HG02840 (cell line): Measurements from ENCODE around the gene TCHP.
"Not testable (repeated sequence)": the region's sequence is repeated elsewhere in the genome, so short reads cannot be mapped to it uniquely, and the experiment has no call there.

ENCODE experiments used
- ATAC-seq: cut with Tn5 transposase; IDR thresholded peaks from one replicate; pipeline ENCODE4 v1.9.1; 2021; ENCODE audit warnings: mild to moderate bottlenecking, moderate library complexity, moderate number of reproducible peaks; ENCODE audit not compliant: unreplicated experiment, low FRiP score

Gene TCHP

DNA sequence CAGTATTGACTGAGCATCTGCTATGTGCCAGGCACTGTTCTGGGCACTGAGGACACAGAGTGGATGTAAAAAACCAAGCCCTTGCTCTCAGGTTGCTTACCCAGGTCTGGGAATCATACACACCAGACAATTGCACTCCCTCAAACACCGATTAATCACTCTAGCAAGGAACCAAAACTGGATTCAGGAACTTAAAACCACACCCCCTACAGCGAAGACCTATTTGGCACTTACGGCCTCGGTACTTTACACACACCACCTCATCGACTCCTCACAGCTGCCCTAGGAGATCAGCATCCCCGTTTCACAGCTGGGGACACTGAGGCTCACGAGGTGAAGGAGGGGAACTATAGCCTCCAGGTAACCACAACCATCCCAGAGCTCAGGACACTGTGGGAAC is 21.3 kb upstream of the TCHP start:
- no peak for ATAC-seq

DNA sequence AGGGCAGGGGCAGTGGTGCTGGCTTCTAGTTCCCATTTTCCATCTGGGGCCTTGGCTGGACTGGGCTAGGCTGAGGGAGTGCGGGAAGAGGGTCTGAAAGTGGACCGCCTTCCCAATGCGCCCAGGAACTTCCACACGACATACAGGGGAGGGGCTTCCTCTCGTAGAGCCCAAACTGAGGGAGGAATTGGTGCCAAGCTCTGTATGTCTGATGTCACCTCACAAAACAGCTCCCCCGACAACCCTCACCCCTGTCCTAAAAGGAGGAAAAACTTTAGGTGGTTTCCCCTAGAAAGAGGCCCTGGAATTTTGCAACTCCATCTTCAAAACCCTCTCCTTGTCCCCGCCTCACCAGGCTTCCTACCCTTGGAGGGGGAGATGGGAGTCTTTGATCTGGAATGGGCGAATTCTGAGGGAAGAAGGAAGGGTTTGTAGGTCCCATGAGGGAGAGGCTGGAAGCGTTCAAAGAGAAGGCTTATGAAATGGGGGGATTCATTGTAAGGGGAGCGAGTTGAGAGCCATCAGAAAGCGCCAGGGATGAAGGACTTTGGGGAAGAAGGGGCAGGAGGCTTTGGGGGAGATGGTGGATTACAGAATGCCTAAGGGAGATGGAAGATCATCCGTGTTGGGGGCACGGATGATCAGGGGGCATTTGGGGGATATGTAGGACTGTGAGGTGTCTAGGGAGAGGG is 20.6 kb upstream of the TCHP start:
- no peak for ATAC-seq

DNA sequence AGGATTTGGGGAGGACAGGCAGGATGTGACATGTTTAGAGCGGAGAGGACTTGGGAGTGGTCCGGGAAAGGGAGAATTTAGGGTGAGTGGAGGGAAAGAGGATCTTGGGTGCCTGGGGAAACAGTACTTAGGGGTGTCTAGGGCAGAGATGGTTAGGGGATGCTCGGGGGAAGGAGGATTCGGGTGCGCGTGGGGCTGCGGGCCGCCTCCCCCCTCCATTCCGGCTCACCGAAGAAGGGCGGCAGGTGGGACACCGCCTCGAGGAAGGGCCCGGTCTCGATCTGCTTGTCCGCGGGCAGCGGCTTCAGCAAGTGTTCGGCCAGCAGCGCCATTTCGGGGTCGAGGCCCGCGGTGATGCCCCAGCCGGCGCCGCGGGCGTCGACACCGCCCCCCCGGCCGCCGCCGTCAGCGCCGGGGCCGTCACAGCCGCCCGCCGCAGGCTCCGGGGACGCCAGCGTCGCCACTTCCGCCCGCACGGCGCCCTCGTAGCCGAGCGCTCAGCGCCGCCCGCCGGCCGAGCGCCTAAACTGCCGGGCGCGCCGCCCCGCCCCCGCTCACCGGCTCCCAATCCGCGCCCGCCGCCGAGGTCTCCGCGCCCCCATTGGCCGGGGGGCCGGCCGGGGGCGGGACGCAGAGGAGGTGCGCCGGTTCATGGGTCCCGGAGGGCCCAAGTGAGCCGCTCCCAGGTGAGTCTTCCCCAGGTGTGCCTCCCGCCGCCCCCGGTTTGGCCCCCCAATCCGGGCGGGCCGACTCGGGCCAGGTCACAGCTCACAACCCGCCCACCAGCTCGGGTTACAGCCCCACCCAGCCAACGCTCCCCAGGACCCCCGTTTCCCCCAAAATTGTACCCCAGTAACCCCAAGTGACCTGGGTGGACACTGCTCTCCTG is 19.8 kb upstream of the TCHP start, which contains the start of gene GLTP:
Gene GLTP (minus strand): TSS at position 499 of the 889 bp plus-strand sequence. CDS start 167 bp downstream, at position 332.
- peak; percentile 91 for ATAC-seq

DNA sequence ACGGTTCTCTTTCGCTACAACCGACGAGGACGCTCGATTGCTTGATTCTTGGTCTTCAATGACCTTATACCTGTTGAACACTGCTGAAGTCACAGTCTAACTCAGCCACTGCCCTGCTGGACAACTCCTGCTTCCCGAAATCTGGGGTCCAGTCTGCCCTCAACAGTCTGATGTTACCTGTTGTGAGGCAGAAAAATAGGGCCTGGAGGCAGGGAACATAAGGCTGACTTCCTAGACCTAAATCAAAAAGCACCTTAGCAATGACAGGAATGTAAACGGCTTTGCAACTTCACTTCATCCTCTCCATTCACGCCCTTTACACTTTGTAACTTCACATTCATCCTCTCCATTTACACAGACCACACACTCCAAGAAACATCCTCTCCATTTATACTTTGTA is 19.1 kb upstream of the TCHP start:
- no peak for ATAC-seq

DNA sequence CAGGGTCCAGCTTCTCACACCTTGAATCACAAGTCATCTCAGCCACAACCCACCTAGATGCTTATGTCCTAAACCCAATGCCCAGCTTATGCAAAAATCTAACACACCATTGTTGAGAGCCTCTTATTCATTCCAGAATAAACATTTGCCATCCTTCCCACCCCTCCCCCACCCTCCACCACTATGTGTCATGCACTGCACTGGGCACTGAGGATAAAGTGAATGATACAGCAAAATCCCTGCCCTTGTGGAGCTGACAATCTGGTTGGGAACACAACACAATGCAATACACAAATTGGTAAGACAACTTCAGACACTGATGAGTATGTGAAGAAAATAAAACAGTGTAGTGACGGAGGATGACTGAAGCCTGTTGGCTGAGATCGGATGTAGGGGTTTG is 18.3 kb upstream of the TCHP start:
- ATAC-seq: no peak

DNA sequence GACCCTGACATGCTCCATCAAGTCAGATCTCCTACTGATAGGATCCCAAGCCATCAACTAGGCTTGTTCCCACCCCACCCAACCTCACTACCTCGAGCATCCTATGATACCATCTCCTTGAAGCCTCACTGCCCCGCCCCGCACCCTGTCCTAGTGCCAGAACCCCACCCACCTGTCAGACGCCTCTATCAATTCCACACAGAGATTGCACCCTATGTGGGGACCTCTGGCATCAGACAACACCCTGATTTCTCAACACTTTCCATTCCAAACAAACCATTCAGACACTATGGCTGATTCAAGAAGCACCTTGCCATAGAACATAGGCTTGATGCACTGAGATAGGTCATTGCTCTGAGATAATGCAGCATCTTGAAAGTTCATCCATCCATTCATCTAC is 16.6 kb upstream of the TCHP start:
- no peak for ATAC-seq

DNA sequence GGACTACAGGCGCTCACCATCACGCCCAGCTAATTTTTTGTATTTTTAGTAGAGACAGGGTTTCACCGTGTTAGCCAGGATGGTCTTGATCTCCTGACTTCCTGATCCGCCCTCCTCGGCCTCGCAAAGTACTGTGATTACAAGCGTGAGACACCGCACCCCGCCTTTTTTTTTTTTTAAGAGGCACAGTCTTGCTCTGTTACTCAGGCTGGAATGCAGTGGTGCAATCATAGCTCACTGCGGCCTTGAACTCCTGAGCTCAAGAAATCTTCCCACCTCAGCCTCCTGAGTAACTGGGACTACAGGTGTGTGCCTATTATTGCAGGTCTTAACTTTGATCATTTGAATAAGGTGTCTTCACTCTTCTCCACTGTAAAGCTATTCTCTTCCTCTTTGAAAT is 14.5 kb upstream of the TCHP start:
- no peak for ATAC-seq

DNA sequence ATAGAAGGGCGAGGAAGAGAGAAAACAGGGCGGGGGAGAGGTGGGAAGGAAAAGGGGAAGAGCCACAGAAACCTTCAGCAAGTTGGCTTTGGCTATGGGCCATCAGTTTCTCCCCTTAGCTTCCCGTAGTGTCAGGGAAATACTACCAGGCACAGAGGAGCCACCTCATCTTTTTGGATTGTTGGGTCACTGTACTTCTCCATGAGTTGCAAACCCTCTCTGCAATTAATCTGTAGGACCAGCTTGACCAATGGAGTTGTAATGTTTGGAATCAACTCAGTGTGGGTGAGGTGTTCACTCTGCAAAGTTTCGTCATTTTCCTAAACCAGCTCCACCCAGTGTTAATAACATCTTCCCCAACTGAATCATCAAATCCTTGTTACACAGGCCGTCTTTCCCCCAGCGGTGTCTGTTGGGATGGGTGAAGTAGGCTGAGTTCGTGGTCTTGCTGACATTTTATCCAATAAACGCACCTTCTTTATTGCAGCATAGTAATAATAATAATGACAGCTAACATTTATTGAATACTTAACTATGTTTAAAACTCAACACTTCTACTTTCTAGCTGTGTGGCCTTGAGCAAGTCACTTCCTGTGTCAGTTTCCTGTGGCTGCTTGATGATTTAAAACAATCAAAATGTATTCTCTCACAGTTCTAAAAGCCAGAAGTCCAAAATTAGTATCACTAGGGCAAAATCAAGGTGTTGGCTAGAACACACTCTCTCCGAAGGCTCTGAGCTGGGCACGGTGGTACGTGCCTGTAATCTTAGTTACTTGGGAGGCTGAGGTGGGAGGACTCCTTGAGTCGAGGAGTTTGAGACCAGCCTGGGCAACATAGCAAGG is 11.7 kb upstream of the TCHP start:
- ATAC-seq: no peak

DNA sequence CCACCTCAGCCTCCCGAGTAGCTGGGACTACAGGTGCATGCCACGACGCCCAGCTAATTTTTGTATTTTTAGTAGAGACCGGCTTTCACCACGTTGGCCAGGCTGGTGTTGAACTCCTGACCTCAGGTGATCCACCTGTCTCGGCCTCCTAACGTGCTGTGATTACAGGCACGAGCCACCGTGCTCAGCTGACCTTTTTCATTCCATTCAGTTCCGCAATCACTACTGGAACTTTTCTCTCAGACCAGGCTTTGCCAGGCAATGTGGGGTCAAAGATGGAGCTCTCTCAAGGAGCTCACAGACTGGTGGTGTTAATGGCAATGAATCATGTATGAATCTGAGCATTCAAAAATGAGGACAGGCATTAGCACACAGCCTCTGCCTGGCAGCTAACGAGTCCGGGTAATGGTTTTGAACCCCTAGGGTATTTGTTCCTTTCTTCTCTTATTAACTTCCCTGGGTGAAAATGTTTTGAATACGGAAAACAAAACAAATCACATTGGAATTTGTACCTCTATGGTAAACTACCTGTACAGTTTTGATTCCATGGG is 9.4 kb upstream of the TCHP start:
- no peak for ATAC-seq

DNA sequence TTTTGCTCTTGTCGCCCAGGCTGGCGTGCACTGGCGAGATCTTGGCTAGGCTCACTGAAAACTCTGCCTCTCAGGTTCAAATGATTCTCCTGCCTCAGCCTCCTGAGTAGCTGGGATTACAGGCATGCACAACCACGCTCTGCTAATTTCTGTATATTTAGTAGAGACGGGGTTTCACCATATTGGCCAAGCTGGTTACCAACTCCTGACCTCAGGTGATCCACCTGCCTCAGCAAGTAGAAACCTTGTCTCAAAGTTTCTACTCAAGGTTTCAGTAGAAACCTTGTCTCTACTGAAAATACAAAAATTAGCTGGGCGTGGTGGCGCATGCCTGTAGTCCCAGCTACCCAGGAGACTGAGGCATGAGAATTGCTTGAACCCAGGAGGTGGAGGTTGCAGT is 8.3 kb upstream of the TCHP start:
- not testable (repeated sequence) for ATAC-seq

DNA sequence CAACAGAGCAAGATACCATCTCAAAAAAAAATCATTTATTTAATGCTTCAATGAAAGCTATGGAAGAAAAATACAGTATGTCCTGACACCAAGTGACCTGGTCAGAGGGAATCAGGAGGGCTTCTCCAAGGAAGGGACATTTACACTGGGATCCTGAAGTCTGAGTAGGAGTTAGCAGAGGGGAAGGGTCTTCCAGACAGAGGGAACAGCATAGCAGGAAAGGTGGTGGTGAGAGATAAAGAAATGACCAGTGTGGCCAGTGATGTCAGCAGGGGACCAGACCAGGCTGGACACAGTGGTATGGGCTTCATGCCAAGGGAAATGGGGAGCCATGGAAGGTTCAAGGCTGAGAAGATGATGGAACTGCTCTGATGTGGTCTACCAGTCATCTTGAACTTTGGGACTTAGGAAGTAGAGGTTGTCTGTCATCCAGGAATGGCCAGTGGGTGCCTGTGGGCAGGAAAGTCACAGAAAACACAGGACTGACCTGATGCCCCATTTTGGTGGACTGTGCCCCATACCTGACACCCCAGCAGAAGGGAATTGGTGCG is 7.8 kb upstream of the TCHP start:
- ATAC-seq: no peak

DNA sequence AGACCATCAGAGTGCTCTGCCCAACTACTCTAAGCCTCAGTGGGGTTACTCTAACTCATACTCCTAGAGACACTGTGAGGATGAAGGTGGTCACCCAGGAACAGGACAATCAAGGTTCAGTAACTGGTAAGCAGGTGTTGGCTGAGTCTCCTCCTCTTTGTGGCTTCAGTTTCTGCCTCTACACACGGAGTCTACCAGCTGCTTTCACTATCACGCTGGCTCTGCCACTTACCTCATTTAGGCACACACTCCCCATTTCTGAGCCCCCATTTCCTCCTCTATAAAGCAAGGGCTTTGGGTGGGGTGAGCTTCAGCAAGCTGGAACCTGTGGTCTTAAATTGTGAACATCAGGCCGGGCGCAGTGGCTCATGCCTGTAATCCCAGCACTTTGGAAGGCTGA is 7.3 kb upstream of the TCHP start:
- ATAC-seq: no peak

DNA sequence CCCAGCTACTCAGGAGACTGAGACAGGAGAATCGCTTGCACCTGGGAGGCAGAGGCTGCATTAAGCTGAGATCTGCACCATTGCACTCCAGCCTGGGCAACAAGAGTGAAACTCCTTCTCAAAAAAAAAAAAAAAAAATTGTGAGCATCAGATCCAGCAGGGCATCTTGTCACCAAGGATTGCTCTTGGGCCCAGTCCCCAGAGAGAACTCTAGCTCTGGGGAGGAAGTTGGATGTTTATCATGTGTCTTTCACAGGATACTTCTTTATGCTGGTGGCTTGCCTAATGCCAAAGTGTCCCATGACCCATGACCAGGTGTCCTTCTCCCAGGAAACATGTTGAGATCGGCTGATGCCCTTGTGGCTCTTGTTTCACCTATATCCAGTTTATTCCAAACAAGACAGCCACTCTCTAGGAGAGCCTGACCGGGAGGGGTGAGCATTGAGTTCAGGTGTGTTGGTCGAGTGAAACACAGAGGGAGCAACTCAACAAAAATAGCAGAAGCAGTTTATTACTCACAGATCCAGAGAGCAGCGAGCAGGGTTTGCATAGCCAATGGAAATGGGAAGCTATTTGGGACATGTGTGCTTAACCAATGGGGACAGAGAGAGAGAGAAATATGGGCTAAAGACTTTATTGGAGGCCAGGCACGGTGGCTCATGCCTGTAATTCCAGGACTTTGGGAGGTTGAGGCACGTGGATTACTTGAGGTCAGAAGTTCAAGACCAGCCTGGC is 6.6 kb upstream of the TCHP start:
- ATAC-seq: no peak

DNA sequence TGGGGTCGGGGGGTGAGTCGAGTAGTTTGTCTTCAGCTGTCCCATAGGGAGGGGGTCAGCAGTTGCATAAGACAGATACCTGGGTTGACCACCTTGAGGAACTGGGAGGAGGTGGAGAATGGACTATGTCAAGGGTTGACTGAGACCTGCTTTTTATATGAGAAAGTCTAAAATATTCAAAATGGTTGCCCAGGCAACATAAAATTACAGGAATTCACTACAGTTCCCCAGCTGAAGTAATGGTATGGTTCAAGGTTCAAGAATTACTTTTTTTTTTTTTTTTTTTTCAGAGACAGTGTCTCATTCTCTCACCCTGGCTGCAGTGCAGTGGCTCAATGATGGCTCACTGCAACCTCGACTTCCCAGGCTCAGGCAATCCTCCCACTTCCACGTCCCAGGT is 5.1 kb upstream of the TCHP start:
- no peak for ATAC-seq

DNA sequence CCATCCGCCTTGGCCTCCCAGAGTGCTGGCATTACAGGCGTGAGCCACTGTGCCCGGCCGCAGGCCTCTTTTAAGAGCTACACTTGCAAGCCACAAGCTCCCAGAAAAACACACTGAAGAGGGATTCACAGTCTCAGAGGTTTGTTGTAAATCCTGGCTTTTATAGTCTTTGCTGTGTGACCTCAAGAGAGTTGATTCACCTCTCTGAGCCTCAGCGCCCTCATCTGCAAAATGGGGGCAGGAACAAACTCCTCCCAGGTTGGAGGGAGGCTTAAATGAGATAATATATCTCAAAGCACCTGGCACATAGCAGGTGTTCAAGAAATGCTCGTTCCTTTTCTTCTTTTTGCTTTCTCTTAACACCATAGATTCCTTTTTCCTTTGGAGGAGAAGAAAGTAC is 3.9 kb upstream of the TCHP start:
- no peak for ATAC-seq

DNA sequence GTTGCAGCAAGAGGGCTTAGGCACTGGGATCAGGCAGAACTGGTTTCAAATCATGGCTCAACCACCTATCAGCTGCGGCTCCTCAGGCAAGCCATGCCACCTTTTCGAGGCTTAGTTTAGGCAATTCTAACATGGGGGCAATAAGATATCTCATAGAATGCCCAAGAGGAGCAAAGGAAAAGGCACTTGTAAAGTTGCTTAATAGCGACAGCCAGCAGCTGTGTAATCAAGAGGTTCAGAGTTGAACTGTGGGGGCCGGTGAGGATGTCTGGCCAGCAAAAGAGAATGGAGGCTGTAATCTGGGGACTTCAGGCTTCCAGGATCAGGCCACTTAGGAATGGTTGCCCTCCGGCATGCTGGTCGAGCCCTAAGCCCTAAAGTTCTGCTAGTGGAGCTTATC is 3.0 kb upstream of the TCHP start:
- no peak for ATAC-seq

DNA sequence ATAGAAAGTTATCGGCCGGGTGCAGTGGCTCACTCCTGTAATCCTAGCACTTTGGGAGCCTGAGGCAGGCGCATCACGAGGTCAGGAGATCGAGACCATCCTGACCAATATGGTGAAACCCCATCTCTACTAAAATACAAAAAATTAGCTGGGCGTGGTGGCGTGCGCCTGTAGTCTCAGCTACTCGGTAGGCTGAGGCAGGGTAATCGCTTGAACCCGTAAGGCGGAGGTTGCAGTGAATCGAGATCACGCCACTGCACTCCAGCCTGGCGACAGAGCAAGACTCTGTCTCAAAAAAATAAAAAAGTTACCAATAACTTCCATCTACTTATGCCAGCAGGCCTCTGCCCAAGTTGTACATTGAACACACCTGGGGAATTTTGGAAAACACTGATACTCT is 729 bp upstream of the TCHP start:
- ATAC-seq: not testable (repeated sequence)

DNA sequence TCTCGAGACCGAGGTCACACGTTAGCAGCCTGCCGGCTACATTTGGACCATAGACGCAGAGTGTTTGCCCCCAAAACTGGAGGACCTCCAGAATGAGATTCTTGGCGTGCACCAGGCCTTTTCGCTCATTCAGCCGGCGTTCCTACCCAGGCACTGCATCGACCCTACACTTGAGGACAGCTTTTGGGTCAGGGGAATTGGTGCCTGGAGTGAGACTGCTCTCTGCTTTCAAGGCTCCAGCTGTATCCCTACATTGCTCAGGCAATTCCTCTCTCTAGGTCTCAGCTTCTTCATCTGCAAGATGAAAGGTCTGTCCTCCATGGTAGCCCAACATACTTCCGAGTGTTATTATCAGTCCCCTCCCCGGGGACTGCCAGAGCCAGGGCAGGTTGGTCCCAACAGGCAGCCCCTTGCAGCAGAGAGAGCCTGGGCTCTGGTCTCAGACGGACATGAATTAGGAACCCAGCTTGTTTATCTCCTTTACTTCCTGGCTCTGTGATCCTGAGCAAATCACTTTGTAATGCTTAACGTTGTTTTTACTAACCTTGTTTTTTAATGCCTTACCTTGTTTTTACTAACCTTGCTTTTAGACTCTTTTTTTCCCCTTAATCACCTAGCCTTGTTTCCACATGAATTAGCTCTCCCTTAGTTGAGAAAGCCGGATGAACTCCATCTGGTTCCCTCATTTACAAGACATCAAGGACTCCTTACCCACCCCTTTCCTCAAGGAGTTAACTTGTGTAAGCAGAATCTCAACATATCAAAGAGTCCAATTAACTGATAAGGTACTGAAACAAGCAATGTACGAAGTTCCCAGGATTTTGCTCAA is 892 bp downstream of the TCHP start:
- ATAC-seq: no peak

DNA sequence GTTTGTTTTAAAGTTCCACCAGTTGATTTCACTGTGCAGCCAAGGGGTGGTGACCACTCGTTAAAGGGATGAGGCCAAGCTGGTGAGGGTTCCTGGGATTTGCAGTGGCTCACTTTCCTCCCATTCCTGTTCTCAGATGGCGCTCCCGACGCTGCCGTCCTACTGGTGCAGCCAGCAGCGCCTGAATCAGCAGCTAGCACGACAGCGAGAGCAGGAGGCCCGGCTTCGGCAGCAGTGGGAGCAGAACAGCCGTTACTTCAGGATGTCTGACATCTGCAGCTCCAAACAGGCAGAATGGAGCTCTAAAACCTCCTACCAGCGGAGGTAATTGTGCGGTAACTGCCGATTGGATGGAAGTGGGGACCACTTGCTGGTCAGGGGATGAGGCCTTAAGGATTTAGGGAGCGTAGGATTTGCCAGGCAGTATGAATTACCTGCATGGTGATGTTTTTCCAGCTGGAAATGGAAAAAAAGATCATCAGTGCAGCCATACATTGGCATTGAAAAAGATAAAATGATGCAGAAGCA is 2.9 kb downstream of the TCHP start:
- no peak for ATAC-seq
